Right lobe of liver (tissue), 6 donors: ENCODE results near the gene MMP25. TPM values are rescaled to one million over a fixed set of nuclear protein-coding genes. Genes with fewer than 3 reads are reported as not detected.

Experiments
- ATAC-seq, 4 donors: fragments of 200-7000 bp; cut with Tn5 transposase; one replicate each; pipeline ENCODE4 v1.9.1; 2020; ENCODE audit warnings: mild to moderate bottlenecking in 4 of 4, moderate library complexity in 4 of 4
- DNase-seq, 3 donors: peaks; one replicate each; pipeline ENCODE4 v3.0.0-alpha.2; 2020
- H3K27ac ChIP-seq, 3 donors: fragments of 200-600 bp; one replicate each; pipeline ENCODE4 v1.8.0; 2022
- H3K27me3 ChIP-seq, 2 donors: fragments of 200-600 bp; one replicate each; pipeline ENCODE4 v1.8.0; 2022
- H3K36me3 ChIP-seq, 4 donors: fragments of 200-600 bp; sonication (generic) in 1 of 4; one replicate each; pipeline versions ENCODE4 v1.5.1 to v1.8.0; 2017 to 2022; ENCODE audit warnings: control low read depth in 1 of 4
- H3K4me1 ChIP-seq, 4 donors: fragments of 200-600 bp; sonication (generic) in 1 of 4; one replicate each; pipeline versions ENCODE4 v1.5.1 to v1.8.0; 2017 to 2022; ENCODE audit warnings: control low read depth in 1 of 4
- H3K4me3 ChIP-seq, 3 donors: fragments of 200-600 bp; one replicate each; pipeline ENCODE4 v1.8.0; 2022
- H3K9me3 ChIP-seq, 4 donors: fragments of 200-600 bp; sonication (generic) in 1 of 4; one replicate each; pipeline versions ENCODE4 v1.5.1 to v1.8.0; 2017 to 2022; ENCODE audit warnings: control low read depth in 1 of 4
- POLR2A ChIP-seq: fragments of 450-650 bp; IDR thresholded peaks from one replicate; pipeline ENCODE4 v1.6.1; 2017; ENCODE audit warnings: antibody characterized with exemption, mild to moderate bottlenecking
- WGBS: methylation state at CpG from one replicate; pipeline ENCODE4 v1.1.6; 2018; ENCODE audit warnings: low coverage, low lambda C conversion rate; ENCODE audit not compliant: insufficient coverage; ENCODE audit errors: missing lambda C conversion rate; 5-methylcytosine and 5-hydroxymethylcytosine counted together
- intact Hi-C, 2 donors: fragments of 100-400 bp; cut with DNase I; formaldehyde crosslinking; loops; one replicate each; pipeline versions ENCODE4 v1.11.2 to v1.14.1; 2022
- total RNA-seq, 6 experiments: library from RNA; depleted of rRNA in 2 of 6; stranded (reverse); fragments of >200 nt in 2 of 6; fragmentation: NEBNext Ultra II Directional in 3 of 6; extraction: Animal tissue kit (Norgen Biotek cat#: 25700) in 3 of 6; gene quantifications; one replicate each; pipeline versions ENCODE4 v1.1.0 to v1.2.4, GENCODE V29; 2016 to 2023
- TF ChIP-seq, protein P1 (sequence below), 4 donors: fragments of 200-600 bp in 3 of 4; fragments of 450-650 bp in 1 of 4; IDR thresholded peaks; one replicate each; pipeline versions ENCODE4 v1.5.1 to v1.8.0; 2016 to 2022; ENCODE audit warnings: antibody characterized with exemption in 4 of 4, mild to moderate bottlenecking in 2 of 4
- donor health status: DM: no; HTN: yes; CAD: no.
- donor health status: DM: no; HTN: no; CAD: no.
- donor health status: DM: no; HTN: no; CAD: no.
- donor health status: DM: no; HTN: yes; CAD: no.
- donor health status: DM: no; HTN: yes; CAD: no.

The MMP25 gene
- total RNA-seq, 6 experiments from 2014 or later = 1.3 to 2.0 (median 1.6) TPM

DNA sequence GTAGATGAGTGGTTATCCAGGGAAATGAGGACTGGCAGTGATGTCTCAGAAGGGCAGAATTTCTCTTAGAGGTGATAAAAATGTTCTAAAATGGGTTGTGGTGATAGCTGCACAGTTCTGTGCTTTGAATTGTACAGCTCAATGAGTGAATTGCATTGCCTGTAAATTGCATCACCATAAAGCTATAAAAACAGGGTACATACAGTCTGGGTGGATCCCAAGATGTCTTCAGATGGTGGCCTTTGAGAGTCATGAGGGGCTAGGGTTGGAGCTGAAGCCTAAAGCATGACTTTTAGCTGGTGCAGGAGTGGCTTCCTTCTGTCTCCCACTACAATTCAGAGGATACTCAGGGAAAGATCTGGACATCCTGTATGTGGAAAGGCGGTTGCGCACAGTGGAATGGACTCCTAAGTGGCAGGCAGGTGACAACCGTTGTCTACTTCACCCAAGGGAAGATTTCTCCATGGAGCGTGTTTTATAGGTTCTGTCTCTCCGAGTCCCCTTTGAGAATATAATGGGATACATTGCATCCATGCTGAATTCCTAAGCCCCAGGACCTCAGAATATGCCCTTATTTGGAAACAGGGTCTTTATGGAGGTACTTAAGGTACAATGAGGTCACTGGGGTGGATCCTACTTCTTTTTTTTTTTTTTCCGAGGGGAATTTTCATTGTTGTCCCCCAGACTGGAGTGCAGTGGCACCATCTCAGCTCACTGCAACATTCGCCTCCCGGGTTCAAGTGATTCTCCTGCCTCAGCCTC is 17.4 kb downstream of the MMP25 start:
- 85% methylated on average over 5 of the region's 8 CpGs for WGBS
- intact Hi-C loops = no loop called here
- DNase-seq (no peak), ATAC-seq (no peak)
- no peak for TF ChIP-seq POLR2A
- TF ChIP-seq, protein P1, sequence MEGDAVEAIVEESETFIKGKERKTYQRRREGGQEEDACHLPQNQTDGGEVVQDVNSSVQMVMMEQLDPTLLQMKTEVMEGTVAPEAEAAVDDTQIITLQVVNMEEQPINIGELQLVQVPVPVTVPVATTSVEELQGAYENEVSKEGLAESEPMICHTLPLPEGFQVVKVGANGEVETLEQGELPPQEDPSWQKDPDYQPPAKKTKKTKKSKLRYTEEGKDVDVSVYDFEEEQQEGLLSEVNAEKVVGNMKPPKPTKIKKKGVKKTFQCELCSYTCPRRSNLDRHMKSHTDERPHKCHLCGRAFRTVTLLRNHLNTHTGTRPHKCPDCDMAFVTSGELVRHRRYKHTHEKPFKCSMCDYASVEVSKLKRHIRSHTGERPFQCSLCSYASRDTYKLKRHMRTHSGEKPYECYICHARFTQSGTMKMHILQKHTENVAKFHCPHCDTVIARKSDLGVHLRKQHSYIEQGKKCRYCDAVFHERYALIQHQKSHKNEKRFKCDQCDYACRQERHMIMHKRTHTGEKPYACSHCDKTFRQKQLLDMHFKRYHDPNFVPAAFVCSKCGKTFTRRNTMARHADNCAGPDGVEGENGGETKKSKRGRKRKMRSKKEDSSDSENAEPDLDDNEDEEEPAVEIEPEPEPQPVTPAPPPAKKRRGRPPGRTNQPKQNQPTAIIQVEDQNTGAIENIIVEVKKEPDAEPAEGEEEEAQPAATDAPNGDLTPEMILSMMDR (IDR thresholded peaks at IDR 0.05) = no peak
- H3K9me3 ChIP-seq = no peaks in the 10 kb centered on the region
- peaks cover 0 to 10% (median 5%) of the 10 kb centered on the region in 4 donors for H3K36me3 ChIP-seq
- no peaks in the 10 kb centered on the region for H3K27me3 ChIP-seq
- H3K27ac ChIP-seq = peak overlapping the region in 1 of 3 donors; percentile 97
- no peak overlapping the region for H3K4me3 ChIP-seq
- H3K4me1 ChIP-seq = peaks cover 0 to 29% (median 6%) of the 10 kb centered on the region in 4 donors

DNA sequence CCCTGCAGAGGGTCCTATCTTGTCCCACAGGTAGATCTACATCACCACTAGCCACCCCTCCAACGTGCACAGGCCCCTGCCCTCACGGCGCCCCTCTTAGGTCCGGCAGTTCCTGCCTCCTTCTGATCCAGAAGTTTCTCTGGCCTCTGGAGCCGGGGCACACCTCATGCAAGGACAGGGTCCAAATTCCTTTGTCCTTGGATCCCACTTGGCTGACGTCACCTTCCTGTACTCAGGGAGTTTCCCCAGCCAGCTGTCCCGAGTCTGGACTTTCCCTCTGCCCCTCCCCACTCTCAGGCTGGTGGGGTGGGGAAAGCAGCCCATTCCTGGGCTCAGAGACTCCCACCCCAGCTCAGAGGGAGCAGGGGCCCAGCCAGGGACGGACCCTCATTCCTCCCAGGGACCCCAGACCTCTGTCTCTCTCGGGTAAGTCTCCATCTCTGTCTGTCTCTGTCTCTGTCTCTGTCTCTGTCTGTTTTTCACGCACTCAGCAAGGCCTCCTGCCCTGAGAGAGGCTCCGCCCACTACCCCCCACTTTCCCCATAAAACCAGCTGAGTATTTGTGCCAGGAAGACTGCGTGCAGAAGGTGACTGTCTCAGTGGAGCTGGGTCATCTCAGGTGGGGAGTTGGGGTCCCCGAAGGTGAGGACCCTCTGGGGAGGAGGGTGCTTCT is 18.8 kb downstream of the MMP25 start, which contains the start of gene IL32:
IL32 (plus strand) TSS at position 572 of the 673 bp plus-strand sequence. CDS start 172 bp downstream, outside the sequence.
- Histone ChIP-seq H3K4me1 (peaks cover 0 to 22% (median 4%) of the 10 kb centered on the region in 4 donors), H3K27ac (peak within 1 kb of the TSS; percentile 96 to 97 (median 97)), H3K9me3 (no peaks in the 10 kb centered on the region), H3K4me3 (peak within 1 kb of the TSS; percentile 65 to 72 (median 66)), H3K36me3 (peaks cover 0 to 14% (median 5%) of the 10 kb centered on the region in 4 donors), H3K27me3 (no peaks in the 10 kb centered on the region)
- DNase-seq = peak; percentile 86 to 88 (median 87)
- 20% methylated on average over 11 of the region's 13 CpGs for WGBS
- TF ChIP-seq POLR2A = peak; percentile 83
- TF ChIP-seq, protein P1 (IDR thresholded peaks at IDR 0.05) = no peak
- ATAC-seq = peak; percentile 77 to 90 (median 86)
- intact Hi-C loops = no loop called here

- peak overlapping the region; percentile 65 to 72 (median 66) for H3K4me3 ChIP-seq
- DNase-seq (peak in 1 of 3 donors; percentile 71), ATAC-seq (peak; percentile 6 to 53 (median 49))
- H3K27ac ChIP-seq = peak overlapping the region; percentile 96 to 97 (median 97)
- no peaks in the 10 kb centered on the region for H3K27me3 ChIP-seq
- peaks cover 0 to 17% (median 3%) of the 10 kb centered on the region in 4 donors for H3K4me1 ChIP-seq
- peaks cover 0 to 14% (median 5%) of the 10 kb centered on the region in 4 donors for H3K36me3 ChIP-seq
- 20% methylated on average over 16 of the region's 26 CpGs for WGBS
- intact Hi-C loops = no loop called here
- TF ChIP-seq, protein P1 (IDR thresholded peaks at IDR 0.05) = no peak
- no peak for TF ChIP-seq POLR2A
- H3K9me3 ChIP-seq = no peaks in the 10 kb centered on the region
Measured at GRCh38 chr16:3065742-3066439, 19.5 kb downstream of the MMP25 start.

DNA sequence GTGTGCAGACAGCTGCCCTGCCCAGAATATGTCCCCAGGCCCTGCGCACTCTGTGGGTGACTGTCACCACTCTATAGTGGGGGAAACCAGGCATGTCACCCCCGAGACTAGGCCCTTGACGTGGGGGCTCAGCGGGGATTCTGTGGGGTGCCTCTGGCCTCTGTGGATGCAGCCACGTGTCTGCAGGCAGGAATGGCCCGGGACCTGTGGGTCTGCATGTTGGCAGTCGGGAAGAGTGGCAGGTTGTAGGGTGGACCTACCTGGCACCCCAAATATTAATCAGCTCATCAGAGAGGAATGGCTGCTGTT is 20.0 kb downstream of the MMP25 start:
- Histone ChIP-seq H3K27me3 (no peaks in the 10 kb centered on the region), H3K9me3 (no peaks in the 10 kb centered on the region), H3K27ac (peak overlapping the region; percentile 96 to 97 (median 97)), H3K4me1 (peaks cover 0 to 17% (median 3%) of the 10 kb centered on the region in 4 donors), H3K4me3 (peak overlapping the region; percentile 65 to 72 (median 66)), H3K36me3 (peaks cover 0 to 14% (median 5%) of the 10 kb centered on the region in 4 donors)
- DNase-seq = no peak
- no CpG with 5 or more reads among the region's 7 CpGs for WGBS
- TF ChIP-seq, protein P1 (IDR thresholded peaks at IDR 0.05) = no peak
- no peak for TF ChIP-seq POLR2A
- intact Hi-C loops = no loop called here
- no peak for ATAC-seq
